Body of pancreas (tissue), 4 donors: ENCODE measurements around the gene COBLL1. TPM values are rescaled to one million over a fixed set of nuclear protein-coding genes. Genes with fewer than 3 reads are reported as not detected.

Experiments
- ATAC-seq: fragments of 150-250 bp; one replicate; pipeline ENCODE4 v1.9.1; 2016
- DNase-seq, 4 donors: peaks; one replicate each; pipeline ENCODE4 v3.0.0-alpha.2; 2019
- H3K27ac ChIP-seq, 4 donors: fragments of 200-600 bp; sonication (generic); 1 replicate in 3 of 4; 2 replicates in 1 of 4; pipeline versions ENCODE4 v1.5.1 to v1.6.1; 2016 to 2019; ENCODE audit warnings: mild to moderate bottlenecking in 1 of 4, mixed read lengths in 1 of 4, moderate library complexity in 1 of 4
- H3K27me3 ChIP-seq, 2 donors: fragments of 200-600 bp; sonication (generic); one replicate each; pipeline ENCODE4 v1.6.0; 2016; ENCODE audit warnings: mild to moderate bottlenecking in 1 of 2
- H3K36me3 ChIP-seq, 2 donors: fragments of 200-600 bp; sonication (generic); replicated peaks in 1 of 2; 2 replicates each; pipeline ENCODE4 v1.5.1; 2016; ENCODE audit warnings: low read depth in 2 of 2; ENCODE audit not compliant: insufficient read depth in 1 of 2
- H3K4me1 ChIP-seq: fragments of 200-600 bp; sonication (generic); one replicate; pipeline ENCODE4 v1.6.0; 2016
- H3K4me3 ChIP-seq, 2 donors: fragments of 200-600 bp; sonication (generic); 1 replicate in 1 of 2; 2 replicates in 1 of 2; pipeline ENCODE4 v1.5.1; 2016 to 2019
- H3K9me3 ChIP-seq, 3 donors: fragments of 200-600 bp; sonication (generic); 1 replicate in 2 of 3; 2 replicates in 1 of 3; pipeline ENCODE4 v1.5.1; 2016
- CTCF ChIP-seq, 7 experiments: fragments of 450-650 bp in 4 of 7; fragments of 200-600 bp in 3 of 7; sonication (generic) in 3 of 7; IDR thresholded peaks; one replicate each; pipeline ENCODE4 v1.5.1; 2016 to 2019; ENCODE audit warnings: antibody characterized with exemption in 7 of 7
- POLR2A ChIP-seq, 3 donors: fragments of 450-650 bp; IDR thresholded peaks; one replicate each; pipeline ENCODE4 v1.6.1; 2016; ENCODE audit warnings: antibody characterized with exemption in 3 of 3, mild to moderate bottlenecking in 2 of 3
- WGBS, 2 donors: methylation state at CpG; one replicate each; pipeline ENCODE4 v1.1.5; 2017; 5-methylcytosine and 5-hydroxymethylcytosine counted together
- intact Hi-C: fragments of 100-400 bp; cut with DNase I; formaldehyde crosslinking; loops from one replicate; pipeline ENCODE4 v1.15.1; 2023
- total RNA-seq, 2 donors: library from RNA; depleted of rRNA; stranded (reverse); fragments of >200 nt; gene quantifications; one replicate each; pipeline ENCODE4 v1.1.0, GENCODE V29; 2016

COBLL1 gene
- total RNA-seq, 2 donors from 2014 or later, result 104 to 140 TPM

- H3K9me3 ChIP-seq, result no peaks in the 10 kb centered on the region
- no peak overlapping the region for H3K27ac ChIP-seq
- TF ChIP-seq CTCF (IDR thresholded peaks at IDR 0.05), result no peak
- no peak for TF ChIP-seq POLR2A (IDR thresholded peaks at IDR 0.05)
- ATAC-seq (no peak), DNase-seq (no peak)
- H3K4me1 ChIP-seq, result peaks cover 23% of the 10 kb centered on the region
- no peaks in the 10 kb centered on the region for H3K27me3 ChIP-seq
- intact Hi-C loops, result no loop called here
- H3K4me3 ChIP-seq, result no peak overlapping the region
- peaks cover 11 to 17% of the 10 kb centered on the region in 2 donors for H3K36me3 ChIP-seq
Measured at GRCh38 chr2:164693390-164693789, 148.2 kb downstream of the COBLL1 start.

GRCh38 chr2:164692958-164693357, 148.7 kb downstream of the COBLL1 start:
- no peaks in the 10 kb centered on the region for H3K27me3 ChIP-seq
- no peaks in the 10 kb centered on the region for H3K9me3 ChIP-seq
- no peak overlapping the region for H3K27ac ChIP-seq
- TF ChIP-seq CTCF (IDR thresholded peaks at IDR 0.05) (no peak), POLR2A (IDR thresholded peaks at IDR 0.05) (no peak)
- peaks cover 21% of the 10 kb centered on the region for H3K4me1 ChIP-seq
- WGBS, 2 donors, result 51 to 60% methylated on average over 2 of the region's 2 CpGs
- no peak for ATAC-seq
- peaks cover 11 to 16% of the 10 kb centered on the region in 2 donors for H3K36me3 ChIP-seq
- DNase-seq, result no peak
- intact Hi-C loops, result no loop called here
- H3K4me3 ChIP-seq, result no peak overlapping the region

- intact Hi-C loops, result no loop called here
- Histone ChIP-seq H3K27ac (no peak overlapping the region), H3K9me3 (no peaks in the 10 kb centered on the region), H3K36me3 (peaks cover 11 to 16% of the 10 kb centered on the region in 2 donors), H3K4me3 (no peak overlapping the region), H3K27me3 (no peaks in the 10 kb centered on the region), H3K4me1 (peaks cover 17% of the 10 kb centered on the region)
- ATAC-seq (no peak), DNase-seq (no peak)
- 63% methylated on average over 3 of the region's 3 CpGs for WGBS, 2 donors
- TF ChIP-seq CTCF (IDR thresholded peaks at IDR 0.05), result no peak
- no peak for TF ChIP-seq POLR2A (IDR thresholded peaks at IDR 0.05)
Measured at GRCh38 chr2:164692114-164692513, 149.5 kb downstream of the COBLL1 start.

DNA sequence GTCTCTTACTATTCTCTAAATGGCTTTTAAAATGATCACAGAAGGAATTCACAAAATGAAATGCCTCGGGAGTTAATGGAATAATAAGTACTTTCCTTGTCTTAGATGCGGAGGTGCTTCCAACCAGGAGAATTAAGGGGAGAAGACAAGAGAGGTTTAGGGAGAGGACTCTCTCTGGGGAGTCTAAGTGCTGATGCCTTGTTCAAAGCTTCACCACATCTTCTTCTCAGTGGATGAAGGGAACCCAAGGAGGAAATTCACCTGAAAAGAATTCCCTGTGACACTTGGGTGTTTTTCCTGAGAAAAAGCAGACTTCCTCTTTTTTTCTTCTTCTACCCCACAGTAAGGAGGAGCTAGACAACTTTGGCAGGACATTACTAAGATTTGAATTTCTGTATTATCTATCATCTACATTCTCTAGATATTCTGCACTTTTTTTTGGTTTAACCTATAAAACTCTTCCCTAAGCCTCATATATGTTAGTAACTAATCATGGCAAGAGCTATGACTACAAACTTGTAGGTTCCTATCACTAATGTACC, 150.2 kb downstream of the COBLL1 start:
- ATAC-seq, result no peak
- no peaks in the 10 kb centered on the region for H3K27me3 ChIP-seq
- peak overlapping the region in 1 of 4 donors; percentile 15 for H3K27ac ChIP-seq
- H3K4me1 ChIP-seq, result peaks cover 17% of the 10 kb centered on the region
- no peak overlapping the region for H3K4me3 ChIP-seq
- peaks cover 11 to 16% of the 10 kb centered on the region in 2 donors for H3K36me3 ChIP-seq
- 91 to 97% methylated on average over 2 of the region's 2 CpGs for WGBS, 2 donors
- intact Hi-C loops, result no loop called here
- H3K9me3 ChIP-seq, result no peaks in the 10 kb centered on the region
- no peak for DNase-seq
- TF ChIP-seq CTCF (IDR thresholded peaks at IDR 0.05) (no peak), POLR2A (IDR thresholded peaks at IDR 0.05) (no peak)

DNA sequence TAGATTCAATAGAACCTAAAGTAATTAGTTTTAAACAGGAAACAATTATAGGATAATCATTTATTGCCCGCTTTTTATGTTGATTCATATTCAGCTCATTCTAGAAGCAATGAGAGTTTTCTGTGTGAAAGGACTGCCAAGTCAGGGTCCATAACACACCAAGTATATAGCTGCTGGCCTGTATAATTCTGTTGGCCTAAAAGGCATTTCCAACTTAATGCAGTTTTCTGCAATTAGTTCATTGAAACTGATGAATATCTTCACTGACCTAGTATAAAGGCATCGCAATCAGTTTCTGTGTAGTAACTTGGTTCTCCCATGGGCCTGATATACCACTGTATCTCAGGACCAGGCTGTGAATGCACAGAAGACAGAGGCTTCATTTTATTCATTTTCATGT, 151.3 kb downstream of the COBLL1 start:
- no peaks in the 10 kb centered on the region for H3K27me3 ChIP-seq
- TF ChIP-seq POLR2A (IDR thresholded peaks at IDR 0.05) (no peak), CTCF (IDR thresholded peaks at IDR 0.05) (no peak)
- H3K4me1 ChIP-seq, result peaks cover 17% of the 10 kb centered on the region
- intact Hi-C loops, result no loop called here
- 96% methylated on average over 2 of the region's 2 CpGs for WGBS, 2 donors
- no peak overlapping the region for H3K27ac ChIP-seq
- peaks cover 11 to 16% of the 10 kb centered on the region in 2 donors for H3K36me3 ChIP-seq
- H3K4me3 ChIP-seq, result no peak overlapping the region
- ATAC-seq (no peak), DNase-seq (no peak)
- no peaks in the 10 kb centered on the region for H3K9me3 ChIP-seq
